DOHH2 (cell line): ENCODE results near the gene NPFFR1.

Source experiments
- CTCF ChIP-seq: fragments of 200-600 bp; sonication (generic); IDR thresholded peaks from one replicate; pipeline ENCODE4 v1.5.1; 2014; ENCODE audit warnings: antibody characterized with exemption, mild to moderate bottlenecking, low read depth, low read length; ENCODE audit not compliant: poor library complexity, severe bottlenecking
- EZH2phosphoT487 ChIP-seq: fragments of 200-600 bp; sonication (generic); IDR thresholded peaks from 2 replicates; pipeline ENCODE4 v1.6.1; 2017; ENCODE audit warnings: borderline replicate concordance, mild to moderate bottlenecking, antibody characterized with exemption, low read length, moderate library complexity, mixed read lengths

GRCh38 chr10:70333268-70333667, 49.5 kb upstream of the NPFFR1 start:
- TF ChIP-seq CTCF, result no peak
- TF ChIP-seq EZH2phosphoT487, result no peak
